ENCODE results near the gene CARD16. TPM values are rescaled to one million over a fixed set of nuclear protein-coding genes. Genes with fewer than 3 reads are reported as not detected.

Gene CARD16
- total RNA-seq, 1 donor from 2014 or later, result 15.5 TPM

DNA sequence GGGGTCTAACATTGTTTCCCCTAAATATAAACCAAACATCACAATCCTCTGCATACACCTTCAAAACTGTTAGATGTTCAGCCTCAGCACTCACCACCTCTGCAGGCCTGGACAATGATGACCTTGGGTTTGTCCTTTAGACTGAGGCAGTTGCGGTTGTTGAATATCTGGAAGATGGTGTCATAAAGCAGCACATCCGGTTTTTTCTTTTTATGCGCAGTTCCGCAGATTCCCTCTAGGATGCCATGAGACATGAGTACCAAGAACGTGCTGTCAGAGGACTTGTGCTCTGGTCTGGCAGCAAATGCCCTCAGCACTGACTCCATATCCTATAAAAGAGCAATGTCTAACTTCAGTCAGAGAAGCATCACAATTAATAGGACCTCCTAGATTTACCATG is 45.0 kb downstream of the CARD16 start:
- intact Hi-C loops (cut with DNase I), result no loop called here
- Histone ChIP-seq H3K4me1 (no peaks in the 10 kb centered on the region), H3K27me3 (no peaks in the 10 kb centered on the region), H3K4me3 (no peak overlapping the region), H3K9me3 (no peaks in the 10 kb centered on the region), H3K27ac (no peak overlapping the region), H3K36me3 (no peaks in the 10 kb centered on the region)
- TF ChIP-seq, protein P1, sequence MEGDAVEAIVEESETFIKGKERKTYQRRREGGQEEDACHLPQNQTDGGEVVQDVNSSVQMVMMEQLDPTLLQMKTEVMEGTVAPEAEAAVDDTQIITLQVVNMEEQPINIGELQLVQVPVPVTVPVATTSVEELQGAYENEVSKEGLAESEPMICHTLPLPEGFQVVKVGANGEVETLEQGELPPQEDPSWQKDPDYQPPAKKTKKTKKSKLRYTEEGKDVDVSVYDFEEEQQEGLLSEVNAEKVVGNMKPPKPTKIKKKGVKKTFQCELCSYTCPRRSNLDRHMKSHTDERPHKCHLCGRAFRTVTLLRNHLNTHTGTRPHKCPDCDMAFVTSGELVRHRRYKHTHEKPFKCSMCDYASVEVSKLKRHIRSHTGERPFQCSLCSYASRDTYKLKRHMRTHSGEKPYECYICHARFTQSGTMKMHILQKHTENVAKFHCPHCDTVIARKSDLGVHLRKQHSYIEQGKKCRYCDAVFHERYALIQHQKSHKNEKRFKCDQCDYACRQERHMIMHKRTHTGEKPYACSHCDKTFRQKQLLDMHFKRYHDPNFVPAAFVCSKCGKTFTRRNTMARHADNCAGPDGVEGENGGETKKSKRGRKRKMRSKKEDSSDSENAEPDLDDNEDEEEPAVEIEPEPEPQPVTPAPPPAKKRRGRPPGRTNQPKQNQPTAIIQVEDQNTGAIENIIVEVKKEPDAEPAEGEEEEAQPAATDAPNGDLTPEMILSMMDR (IDR thresholded peaks at IDR 0.05), result no peak
- DNase-seq (ENCODE audit: low spot score in 2 of 2), result no peak

DNA sequence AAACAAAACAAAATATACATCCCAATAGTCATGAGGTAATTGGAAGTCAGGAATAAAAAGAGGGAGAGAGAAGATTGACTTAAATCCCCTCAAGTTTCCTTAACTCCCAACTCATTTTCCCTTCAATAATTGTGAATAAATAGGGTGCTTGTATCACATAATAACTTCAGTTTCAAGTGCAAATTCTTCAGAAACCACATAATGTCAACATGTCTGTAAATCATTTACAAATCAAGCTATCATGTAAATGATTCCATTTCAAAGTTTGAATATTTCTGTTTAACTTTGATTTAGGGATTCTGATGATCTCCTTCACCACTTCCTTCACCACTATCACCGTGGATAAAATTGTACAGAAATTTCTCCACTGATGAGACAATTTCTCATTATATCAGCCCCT is 45.4 kb downstream of the CARD16 start:
- H3K4me3 ChIP-seq, result no peak overlapping the region
- TF ChIP-seq, protein P1 (IDR thresholded peaks at IDR 0.05), result no peak
- no peak for DNase-seq (ENCODE audit: low spot score in 2 of 2)
- H3K36me3 ChIP-seq, result no peaks in the 10 kb centered on the region
- intact Hi-C loops (cut with DNase I), result no loop called here
- H3K27ac ChIP-seq, result no peak overlapping the region
- no peaks in the 10 kb centered on the region for H3K27me3 ChIP-seq
- H3K9me3 ChIP-seq, result no peaks in the 10 kb centered on the region
- no peaks in the 10 kb centered on the region for H3K4me1 ChIP-seq

DNA sequence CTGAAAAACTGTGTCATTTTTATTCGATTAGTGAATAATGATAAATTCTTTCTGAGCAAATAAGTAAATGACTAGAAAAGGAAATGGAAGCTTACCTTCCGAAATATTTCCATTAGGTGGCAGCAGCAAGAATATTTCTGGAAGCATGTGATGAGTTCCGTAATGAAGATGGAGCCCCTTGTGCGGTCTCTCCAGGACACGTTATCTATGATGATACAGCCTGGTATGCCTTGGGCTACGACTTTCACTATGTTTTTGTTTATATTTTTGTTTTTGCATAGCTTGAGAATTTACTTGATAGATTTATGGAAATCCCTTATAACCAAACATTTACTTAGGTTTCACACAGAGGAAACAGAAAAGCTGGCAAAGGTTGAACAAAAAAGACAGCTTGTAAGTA is 47.8 kb downstream of the CARD16 start:
- no peaks in the 10 kb centered on the region for H3K27me3 ChIP-seq
- intact Hi-C loops (cut with DNase I), result no loop called here
- no peak overlapping the region for H3K4me3 ChIP-seq
- H3K4me1 ChIP-seq, result no peaks in the 10 kb centered on the region
- H3K27ac ChIP-seq, result no peak overlapping the region
- no peak for DNase-seq (ENCODE audit: low spot score in 2 of 2)
- no peaks in the 10 kb centered on the region for H3K36me3 ChIP-seq
- no peaks in the 10 kb centered on the region for H3K9me3 ChIP-seq
- TF ChIP-seq, protein P1 (IDR thresholded peaks at IDR 0.05), result no peak

DNA sequence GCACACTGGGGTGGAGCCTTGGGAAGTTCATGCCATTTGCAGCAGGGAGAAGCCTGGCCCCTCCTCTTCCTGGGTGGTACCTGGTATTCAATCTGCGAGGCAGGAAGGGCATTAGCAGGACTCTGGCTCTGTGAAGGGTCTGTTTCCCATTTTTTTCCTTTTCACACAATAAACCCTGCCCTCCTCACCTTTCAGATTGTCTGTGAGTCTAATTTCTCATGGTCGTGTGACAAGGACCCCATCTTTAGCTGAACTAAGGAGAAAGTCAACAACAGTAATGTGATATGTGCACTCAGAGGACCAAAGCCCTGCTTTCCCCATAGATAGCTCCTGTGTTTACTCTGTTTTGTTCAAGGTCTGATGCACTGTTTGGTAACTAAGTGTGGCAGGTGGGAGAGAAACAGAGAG is 50.1 kb downstream of the CARD16 start:
- Histone ChIP-seq H3K27me3 (no peaks in the 10 kb centered on the region), H3K4me1 (no peaks in the 10 kb centered on the region), H3K4me3 (no peak overlapping the region), H3K9me3 (no peaks in the 10 kb centered on the region), H3K36me3 (no peaks in the 10 kb centered on the region), H3K27ac (no peak overlapping the region)
- TF ChIP-seq, protein P1 (IDR thresholded peaks at IDR 0.05), result no peak
- intact Hi-C loops (cut with DNase I), result no loop called here
- no peak for DNase-seq (ENCODE audit: low spot score in 2 of 2)

DNA sequence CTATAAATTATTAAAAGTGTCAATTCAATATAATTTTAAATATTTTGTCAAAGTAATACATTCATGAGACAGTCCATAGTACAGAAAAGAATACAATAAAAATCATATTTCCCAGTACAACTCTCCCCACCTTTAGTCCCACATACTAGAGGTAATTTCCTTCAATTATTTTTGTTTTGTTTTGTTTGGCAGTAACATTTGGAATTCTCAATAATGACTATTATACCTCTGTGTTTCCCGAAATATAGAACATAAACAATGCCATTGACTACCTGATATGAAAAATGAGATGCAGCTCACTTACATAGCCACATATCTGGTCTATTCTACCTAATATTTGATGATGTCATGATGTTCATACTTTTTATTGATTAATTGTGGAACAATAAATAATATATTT is 52.4 kb downstream of the CARD16 start:
- TF ChIP-seq, protein P1 (IDR thresholded peaks at IDR 0.05), result no peak
- no peak for DNase-seq (ENCODE audit: low spot score in 2 of 2)
- intact Hi-C loops (cut with DNase I), result no loop called here
- no peak overlapping the region for H3K27ac ChIP-seq
- no peak overlapping the region for H3K4me3 ChIP-seq
- H3K4me1 ChIP-seq, result no peaks in the 10 kb centered on the region
- no peaks in the 10 kb centered on the region for H3K27me3 ChIP-seq
- no peaks in the 10 kb centered on the region for H3K36me3 ChIP-seq
- H3K9me3 ChIP-seq, result peaks cover 0 to 8% of the 10 kb centered on the region in 2 donors

DNA sequence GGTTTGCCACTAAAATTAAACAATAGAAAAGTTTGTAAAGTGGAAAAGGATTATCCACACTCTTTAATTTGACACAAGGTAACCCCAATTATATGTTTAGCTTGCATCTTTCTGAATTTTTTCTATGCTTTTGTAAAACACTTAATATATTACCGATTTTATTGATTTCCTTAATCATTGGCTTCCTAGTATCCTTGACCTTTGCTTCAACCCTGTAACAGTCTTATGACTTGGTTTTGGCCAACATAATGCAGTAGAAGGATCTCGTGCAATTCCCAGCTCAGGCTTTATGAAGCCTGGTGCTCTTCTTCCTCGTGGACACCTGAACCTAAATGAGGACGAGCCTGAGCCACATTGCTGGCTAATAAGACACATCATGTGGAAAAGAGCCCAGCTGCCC is 53.1 kb downstream of the CARD16 start:
- Histone ChIP-seq H3K27ac (no peak overlapping the region), H3K4me3 (no peak overlapping the region), H3K27me3 (no peaks in the 10 kb centered on the region), H3K9me3 (peaks cover 0 to 8% of the 10 kb centered on the region in 2 donors), H3K4me1 (no peaks in the 10 kb centered on the region), H3K36me3 (no peaks in the 10 kb centered on the region)
- DNase-seq (ENCODE audit: low spot score in 2 of 2), result no peak
- intact Hi-C loops (cut with DNase I), result no loop called here
- TF ChIP-seq, protein P1 (IDR thresholded peaks at IDR 0.05), result no peak

Data from ascending aorta (tissue), 2 donors.